Activated CD8-positive, alpha-beta memory T cell treated with anti-CD3 and anti-CD28 coated beads, Interleukin-2, amount 10 ng/mL, durations not matched to agents 7 days and 5 days (primary cell): ENCODE results near the gene KBTBD12. TPM values are rescaled to one million over a fixed set of nuclear protein-coding genes. Genes with fewer than 3 reads are reported as not detected.

Experiments used
- ATAC-seq: fragments of 150-1000 bp; cut with Tn5 transposase; one replicate; pipeline ENCODE4 v1.10.0; 2021; ENCODE audit warnings: moderate library complexity
- CTCF ChIA-PET: fragments of 350-600 bp; sonication (Branson Sonifier 250); formaldehyde crosslinking; loops from one replicate; lab custom pipeline; 2021; ENCODE audit warnings: antibody characterized with exemption; lab: Charles Lee
- DNase-seq: peaks from one replicate; pipeline ENCODE4 v3.0.0-alpha.2; 2020
- H3K27ac Mint-ChIP-seq: one replicate; pipeline ENCODE4 v1.8.0; 2021; ENCODE audit warnings: mild to moderate bottlenecking, mixed read lengths
- H3K27me3 Mint-ChIP-seq: one replicate; pipeline ENCODE4 v1.8.0; 2021; ENCODE audit warnings: mixed read lengths
- H3K36me3 Mint-ChIP-seq: one replicate; pipeline ENCODE4 v1.8.0; 2021; ENCODE audit warnings: mild to moderate bottlenecking, mixed read lengths
- H3K4me1 Mint-ChIP-seq: one replicate; pipeline ENCODE4 v1.8.0; 2021; ENCODE audit warnings: mixed read lengths
- H3K4me3 Mint-ChIP-seq: one replicate; pipeline ENCODE4 v1.8.0; 2021; ENCODE audit warnings: mild to moderate bottlenecking, moderate library complexity, mixed read lengths
- H3K9me3 Mint-ChIP-seq: one replicate; pipeline ENCODE4 v1.8.0; 2022; ENCODE audit warnings: low read depth, mixed read lengths
- total RNA-seq, 2 experiments: library from RNA; stranded (reverse); gene quantifications; one replicate each; pipeline ENCODE4 v1.2.3, GENCODE V29; 2021

Gene KBTBD12
- total RNA-seq, 2 experiments from 2014 or later = not detected

- CTCF ChIA-PET = no interaction called here
Observed at GRCh38 chr3:127988770-127989557, 73.9 kb downstream of the KBTBD12 start.

GRCh38 chr3:127990051-127990450, 75.0 kb downstream of the KBTBD12 start:
- CTCF ChIA-PET = no interaction called here
- H3K4me1 Mint-ChIP-seq = no peaks in the 10 kb centered on the region
- no peaks in the 10 kb centered on the region for H3K9me3 Mint-ChIP-seq
- no peak for DNase-seq
- no peaks in the 10 kb centered on the region for H3K27me3 Mint-ChIP-seq
- no peak for ATAC-seq
- H3K36me3 Mint-ChIP-seq = no peaks in the 10 kb centered on the region
- H3K4me3 Mint-ChIP-seq = no peak overlapping the region
- H3K27ac Mint-ChIP-seq = no peak overlapping the region

More at GRCh38 chr3:127988770-127989557, 73.9 kb downstream of the KBTBD12 start:
- no peak overlapping the region for H3K27ac Mint-ChIP-seq
- DNase-seq (no peak), ATAC-seq (no peak)
- H3K36me3 Mint-ChIP-seq = no peaks in the 10 kb centered on the region
- no peaks in the 10 kb centered on the region for H3K9me3 Mint-ChIP-seq
- H3K4me1 Mint-ChIP-seq = no peaks in the 10 kb centered on the region
- H3K4me3 Mint-ChIP-seq = no peak overlapping the region
- no peaks in the 10 kb centered on the region for H3K27me3 Mint-ChIP-seq

- no peaks in the 10 kb centered on the region for H3K36me3 Mint-ChIP-seq
- CTCF ChIA-PET = no interaction called here
- ATAC-seq = no peak
Observed at GRCh38 chr3:127990461-127990860, 75.4 kb downstream of the KBTBD12 start.

GRCh38 chr3:127991251-127991650, 76.2 kb downstream of the KBTBD12 start:
- H3K4me1 Mint-ChIP-seq = no peaks in the 10 kb centered on the region
- ATAC-seq = no peak
- H3K36me3 Mint-ChIP-seq = no peaks in the 10 kb centered on the region
- H3K9me3 Mint-ChIP-seq = no peaks in the 10 kb centered on the region
- no peaks in the 10 kb centered on the region for H3K27me3 Mint-ChIP-seq
- DNase-seq = no peak
- H3K4me3 Mint-ChIP-seq = no peak overlapping the region
- CTCF ChIA-PET = no interaction called here
- no peak overlapping the region for H3K27ac Mint-ChIP-seq

More at GRCh38 chr3:127990461-127990860, 75.4 kb downstream of the KBTBD12 start:
- no peak overlapping the region for H3K4me3 Mint-ChIP-seq
- H3K9me3 Mint-ChIP-seq = no peaks in the 10 kb centered on the region
- no peaks in the 10 kb centered on the region for H3K4me1 Mint-ChIP-seq
- H3K27ac Mint-ChIP-seq = no peak overlapping the region
- no peak for DNase-seq
- H3K27me3 Mint-ChIP-seq = no peaks in the 10 kb centered on the region

GRCh38 chr3:127991681-127992080, 76.6 kb downstream of the KBTBD12 start:
- no peaks in the 10 kb centered on the region for H3K27me3 Mint-ChIP-seq

GRCh38 chr3:127992127-127992526, 77.1 kb downstream of the KBTBD12 start:
- Mint-ChIP-seq H3K9me3 (no peaks in the 10 kb centered on the region), H3K27me3 (peaks cover 2% of the 10 kb centered on the region), H3K27ac (no peak overlapping the region), H3K4me1 (no peaks in the 10 kb centered on the region), H3K36me3 (no peaks in the 10 kb centered on the region), H3K4me3 (no peak overlapping the region)
- DNase-seq (no peak), ATAC-seq (no peak)
- CTCF ChIA-PET = no interaction called here

More at GRCh38 chr3:127991681-127992080, 76.6 kb downstream of the KBTBD12 start:
- Mint-ChIP-seq H3K9me3 (no peaks in the 10 kb centered on the region), H3K36me3 (no peaks in the 10 kb centered on the region), H3K27ac (no peak overlapping the region), H3K4me1 (no peaks in the 10 kb centered on the region), H3K4me3 (no peak overlapping the region)
- CTCF ChIA-PET = no interaction called here
- ATAC-seq (no peak), DNase-seq (no peak)

GRCh38 chr3:127994011-127994410, 79.0 kb downstream of the KBTBD12 start:
- H3K36me3 Mint-ChIP-seq = no peaks in the 10 kb centered on the region
- H3K4me3 Mint-ChIP-seq = no peak overlapping the region
- no peaks in the 10 kb centered on the region for H3K4me1 Mint-ChIP-seq
- ATAC-seq (no peak), DNase-seq (no peak)
- no peak overlapping the region for H3K27ac Mint-ChIP-seq
- CTCF ChIA-PET = interaction anchor here (0.6 kb wide), 1 partner anchor 77 kb away, joined by 3 read pairs; no protein-coding TSS in a partner anchor
- no peaks in the 10 kb centered on the region for H3K9me3 Mint-ChIP-seq
- H3K27me3 Mint-ChIP-seq = peaks cover 4% of the 10 kb centered on the region

GRCh38 chr3:127997016-127997415, 82.0 kb downstream of the KBTBD12 start:
- peaks cover 6% of the 10 kb centered on the region for H3K27me3 Mint-ChIP-seq
- CTCF ChIA-PET = no interaction called here
- no peaks in the 10 kb centered on the region for H3K9me3 Mint-ChIP-seq
- no peaks in the 10 kb centered on the region for H3K36me3 Mint-ChIP-seq
- no peak overlapping the region for H3K27ac Mint-ChIP-seq
- no peak for ATAC-seq
- no peak for DNase-seq
- no peak overlapping the region for H3K4me3 Mint-ChIP-seq
- H3K4me1 Mint-ChIP-seq = no peaks in the 10 kb centered on the region

GRCh38 chr3:127997961-127998360, 82.9 kb downstream of the KBTBD12 start:
- no peaks in the 10 kb centered on the region for H3K9me3 Mint-ChIP-seq

GRCh38 chr3:127998596-127998995, 83.6 kb downstream of the KBTBD12 start:
- H3K4me3 Mint-ChIP-seq = no peak overlapping the region
- CTCF ChIA-PET = no interaction called here
- H3K27me3 Mint-ChIP-seq = peaks cover 10% of the 10 kb centered on the region
- DNase-seq (no peak), ATAC-seq (no peak)
- no peaks in the 10 kb centered on the region for H3K36me3 Mint-ChIP-seq
- H3K27ac Mint-ChIP-seq = no peak overlapping the region
- no peaks in the 10 kb centered on the region for H3K4me1 Mint-ChIP-seq
- H3K9me3 Mint-ChIP-seq = no peaks in the 10 kb centered on the region

More at GRCh38 chr3:127997961-127998360, 82.9 kb downstream of the KBTBD12 start:
- no peaks in the 10 kb centered on the region for H3K4me1 Mint-ChIP-seq
- no peak for ATAC-seq
- no peak overlapping the region for H3K4me3 Mint-ChIP-seq
- CTCF ChIA-PET = no interaction called here
- no peak overlapping the region for H3K27ac Mint-ChIP-seq
- peaks cover 7% of the 10 kb centered on the region for H3K27me3 Mint-ChIP-seq
- no peak for DNase-seq
- no peaks in the 10 kb centered on the region for H3K36me3 Mint-ChIP-seq

GRCh38 chr3:127999509-128000106, 84.6 kb downstream of the KBTBD12 start:
- Mint-ChIP-seq H3K4me1 (no peaks in the 10 kb centered on the region), H3K27ac (no peak overlapping the region), H3K27me3 (peaks cover 10% of the 10 kb centered on the region), H3K4me3 (no peak overlapping the region), H3K9me3 (no peaks in the 10 kb centered on the region), H3K36me3 (no peaks in the 10 kb centered on the region)
- ATAC-seq (no peak), DNase-seq (no peak)
- CTCF ChIA-PET = no interaction called here

- ATAC-seq (no peak), DNase-seq (no peak)
- Mint-ChIP-seq H3K4me3 (no peak overlapping the region), H3K27me3 (peaks cover 10% of the 10 kb centered on the region), H3K4me1 (no peaks in the 10 kb centered on the region), H3K36me3 (no peaks in the 10 kb centered on the region), H3K27ac (no peak overlapping the region), H3K9me3 (no peaks in the 10 kb centered on the region)
- CTCF ChIA-PET = no interaction called here
Observed at GRCh38 chr3:128001576-128001975, 86.5 kb downstream of the KBTBD12 start.

GRCh38 chr3:128004661-128005060, 89.6 kb downstream of the KBTBD12 start:
- H3K4me3 Mint-ChIP-seq = no peak overlapping the region
- H3K4me1 Mint-ChIP-seq = no peaks in the 10 kb centered on the region
- no peak for ATAC-seq
- H3K27me3 Mint-ChIP-seq = peaks cover 4% of the 10 kb centered on the region
- CTCF ChIA-PET = no interaction called here
- DNase-seq = no peak
- no peaks in the 10 kb centered on the region for H3K36me3 Mint-ChIP-seq
- H3K27ac Mint-ChIP-seq = no peak overlapping the region
- H3K9me3 Mint-ChIP-seq = no peaks in the 10 kb centered on the region
